GM21619 (cell line): ENCODE measurements around the gene INPP5K.
"Not testable (repeated sequence)": the region's sequence is repeated elsewhere in the genome, so short reads cannot be mapped to it uniquely, and the experiment has no call there.

Experiments
- ATAC-seq: cut with Tn5 transposase; IDR thresholded peaks from one replicate; pipeline ENCODE4 v1.9.1; 2021; ENCODE audit not compliant: unreplicated experiment

INPP5K gene

DNA sequence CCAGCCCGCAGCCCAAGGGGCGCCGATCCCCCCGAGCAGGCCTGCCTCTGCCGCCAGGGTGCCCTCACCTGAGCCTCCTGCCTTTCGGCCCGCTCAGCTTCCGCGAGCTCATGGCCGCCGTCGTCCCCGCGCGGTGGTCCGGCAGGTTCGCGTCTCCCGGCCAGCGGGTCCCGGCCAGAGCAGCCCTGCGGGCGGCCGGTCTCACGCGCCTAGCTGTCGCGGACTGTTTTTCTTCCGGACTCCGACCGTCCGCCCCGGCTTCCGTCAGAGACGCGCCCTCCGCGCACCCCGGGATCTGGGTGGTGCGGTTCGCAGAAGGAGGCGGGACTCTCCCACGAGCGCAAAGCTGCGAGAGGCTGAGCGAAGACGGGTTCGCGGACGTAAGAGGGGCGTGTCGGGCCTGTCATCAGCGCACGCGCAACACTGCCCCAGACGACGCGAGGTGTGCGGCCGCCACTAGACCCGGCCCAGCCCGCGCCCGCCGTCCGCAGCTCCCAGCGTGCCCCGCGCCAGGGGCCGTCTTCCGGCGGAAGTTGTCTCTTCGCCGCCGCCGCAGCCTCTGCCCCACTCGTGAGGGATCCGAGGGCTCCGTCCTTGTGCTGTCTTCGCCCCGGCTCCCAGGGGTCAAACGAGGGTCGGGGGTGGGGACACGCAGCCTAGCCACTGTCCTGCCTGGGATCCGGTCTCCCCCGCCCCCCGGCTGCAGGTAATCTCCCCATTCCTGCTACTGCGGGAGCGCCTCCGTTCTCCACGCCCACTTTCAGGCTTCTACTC is at the start of gene INPP5K:
INPP5K (minus strand) TSS at position 225 of the 774 bp plus-strand sequence; CDS start at position 112, 113 bp downstream.
- ATAC-seq, result peak; percentile 83

DNA sequence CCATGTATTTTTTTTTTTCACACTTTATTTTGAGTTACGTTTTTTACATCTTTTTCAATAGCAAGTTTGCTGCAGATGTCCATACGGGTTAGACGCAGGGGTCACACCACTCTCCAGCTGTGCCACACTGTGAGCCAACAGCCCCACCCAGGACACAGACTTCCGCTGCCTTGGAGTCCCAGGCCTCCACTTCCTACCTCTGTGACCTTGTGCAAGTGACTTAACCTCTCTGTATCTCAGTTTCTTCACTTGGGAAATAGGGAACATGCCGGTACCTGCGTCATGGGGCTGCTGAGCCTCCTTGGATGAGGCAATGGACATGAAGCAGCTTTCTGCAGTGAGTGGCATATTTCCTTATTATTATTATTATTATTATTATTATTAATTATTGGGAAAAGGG is 49.5 kb upstream of the INPP5K start:
- no peak for ATAC-seq

DNA sequence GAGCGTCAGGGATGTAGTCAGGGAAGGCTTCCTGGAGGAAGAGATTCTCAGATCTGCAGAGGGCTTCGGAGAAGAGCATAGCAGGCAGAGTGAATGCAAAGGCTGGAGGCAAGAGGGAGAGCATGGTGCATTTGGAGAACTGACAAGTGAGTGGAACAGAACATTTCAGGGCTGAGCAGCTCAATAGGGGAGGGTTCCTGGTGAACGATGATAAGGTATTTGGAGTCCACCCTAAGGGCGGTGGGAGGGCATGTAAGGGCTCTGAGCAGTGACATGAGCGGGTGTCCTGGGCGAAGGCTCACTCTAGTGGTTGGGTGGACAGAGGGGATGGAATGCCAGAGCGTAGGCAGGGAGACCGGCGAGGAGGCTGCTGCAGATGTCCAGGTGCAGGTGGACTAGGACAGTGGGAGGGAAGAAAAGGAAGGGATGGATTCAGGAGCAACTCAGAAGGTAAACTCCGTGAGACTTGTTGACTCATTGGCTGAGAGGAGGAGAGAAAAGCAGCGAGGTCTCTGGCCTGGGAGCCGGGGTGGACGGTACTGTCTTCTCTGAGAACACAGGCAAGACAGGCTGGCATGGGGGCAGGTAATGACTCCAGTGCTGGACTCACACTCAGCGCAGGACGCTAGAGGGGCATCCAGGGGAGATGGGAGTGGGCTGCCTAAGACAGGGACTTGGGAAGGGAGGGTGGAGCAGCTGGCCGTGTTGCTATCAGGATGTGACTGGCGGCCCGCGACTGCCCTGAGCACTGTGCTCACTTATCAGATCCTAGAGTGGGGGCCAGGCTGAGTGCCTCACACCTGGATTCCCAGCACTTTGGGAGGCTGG is 47.6 kb upstream of the INPP5K start:
- no peak for ATAC-seq

DNA sequence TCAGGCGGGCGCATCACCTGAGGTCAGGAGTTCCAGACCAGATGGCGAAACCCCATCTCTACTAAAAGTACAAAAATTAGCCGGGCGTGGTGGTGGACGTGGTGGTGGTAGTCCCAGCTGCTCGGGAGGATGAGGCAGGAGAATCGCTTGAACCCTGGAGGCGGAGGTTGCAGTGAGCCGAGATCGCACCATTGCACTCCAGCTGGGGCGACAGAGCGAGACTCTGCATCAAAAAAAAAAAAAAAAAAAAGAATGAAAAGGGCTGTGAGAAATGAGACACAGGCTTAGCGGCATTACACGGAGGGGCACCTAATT is 47.0 kb upstream of the INPP5K start:
- ATAC-seq, result not testable (repeated sequence)

DNA sequence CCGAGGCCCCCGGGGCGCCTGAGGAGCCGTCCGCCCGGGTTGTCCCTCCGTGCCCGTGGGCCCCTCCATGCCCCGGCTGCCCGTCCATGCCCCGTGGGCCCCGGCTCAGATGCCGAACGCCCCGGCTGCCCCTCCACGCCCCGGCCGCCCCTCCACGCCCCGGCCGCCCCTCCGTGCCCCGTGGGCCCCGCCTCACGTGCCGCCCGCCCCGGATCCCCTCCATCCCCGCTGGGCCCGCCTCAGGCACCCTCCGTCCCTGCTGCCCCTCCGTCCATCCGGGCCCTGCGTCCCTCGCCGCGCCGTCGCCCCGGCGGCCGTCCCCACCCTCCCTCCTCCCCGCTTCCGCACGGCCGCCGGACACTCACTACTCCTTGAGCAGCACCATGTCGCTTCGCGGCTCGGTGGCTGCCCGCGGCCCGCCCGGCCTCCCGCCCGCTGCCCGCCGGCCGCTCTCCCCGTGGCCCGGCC is 45.8 kb upstream of the INPP5K start:
- ATAC-seq, result peak; percentile 33

DNA sequence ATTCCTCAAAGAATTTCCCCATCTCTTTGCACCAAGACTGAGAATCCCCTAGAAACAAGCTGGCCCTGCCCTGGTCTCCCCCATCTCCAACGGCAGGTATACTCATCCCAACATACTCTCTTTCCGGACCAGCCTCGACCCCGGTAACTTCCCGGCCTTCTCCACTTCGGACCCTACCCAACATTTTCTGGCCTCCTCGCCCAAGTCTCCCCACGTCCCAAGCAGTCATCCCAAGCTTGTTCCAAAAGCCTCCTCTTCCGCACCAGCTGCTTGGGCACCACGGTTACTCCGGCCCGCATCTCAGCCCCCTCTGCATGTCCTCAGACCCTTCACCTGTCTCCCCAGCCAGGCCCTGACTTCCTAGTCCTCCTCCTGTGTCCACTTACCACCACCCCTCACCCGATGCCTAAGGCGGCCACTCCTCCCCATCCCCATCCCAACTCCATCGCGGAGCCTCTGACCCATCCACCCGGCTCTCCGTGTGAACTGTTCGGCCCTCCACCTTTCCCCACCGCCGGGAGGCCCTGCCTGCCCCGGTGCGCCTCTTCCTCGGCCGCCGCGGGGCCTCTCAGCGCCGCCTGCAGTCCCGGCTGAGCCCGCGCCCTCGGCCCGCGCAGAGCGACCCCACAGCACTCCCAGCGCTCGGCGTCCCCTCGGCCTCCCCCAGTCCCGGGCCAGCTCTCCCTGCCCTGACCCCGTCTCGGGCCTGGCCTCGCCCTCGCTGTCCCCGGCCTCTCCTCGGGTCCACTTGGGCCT is 45.2 kb upstream of the INPP5K start:
- peak; percentile 14 for ATAC-seq

DNA sequence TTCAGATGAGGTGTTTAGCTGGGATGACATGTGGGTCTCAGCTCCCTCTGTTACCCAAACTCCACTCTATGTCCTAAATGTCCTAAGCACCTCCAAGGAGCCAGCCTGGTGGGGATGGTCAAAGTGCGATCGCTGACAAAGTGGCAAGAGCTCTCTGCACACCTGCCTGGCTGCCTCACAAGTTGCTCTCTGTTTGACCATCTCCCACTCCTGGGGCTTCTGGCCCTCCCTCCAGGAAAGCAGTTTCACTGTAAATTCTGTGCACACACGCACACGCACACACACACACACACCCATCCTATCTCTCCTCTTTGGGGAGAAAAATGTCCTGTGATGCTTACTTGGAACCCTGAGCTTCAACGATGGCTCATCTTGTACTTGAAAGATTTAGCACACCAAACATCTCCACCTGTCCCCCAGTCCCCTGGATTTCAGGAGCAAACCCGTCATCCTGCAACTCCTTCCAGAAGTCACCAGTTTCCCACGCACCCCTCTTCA is 44.5 kb upstream of the INPP5K start:
- ATAC-seq, result no peak

DNA sequence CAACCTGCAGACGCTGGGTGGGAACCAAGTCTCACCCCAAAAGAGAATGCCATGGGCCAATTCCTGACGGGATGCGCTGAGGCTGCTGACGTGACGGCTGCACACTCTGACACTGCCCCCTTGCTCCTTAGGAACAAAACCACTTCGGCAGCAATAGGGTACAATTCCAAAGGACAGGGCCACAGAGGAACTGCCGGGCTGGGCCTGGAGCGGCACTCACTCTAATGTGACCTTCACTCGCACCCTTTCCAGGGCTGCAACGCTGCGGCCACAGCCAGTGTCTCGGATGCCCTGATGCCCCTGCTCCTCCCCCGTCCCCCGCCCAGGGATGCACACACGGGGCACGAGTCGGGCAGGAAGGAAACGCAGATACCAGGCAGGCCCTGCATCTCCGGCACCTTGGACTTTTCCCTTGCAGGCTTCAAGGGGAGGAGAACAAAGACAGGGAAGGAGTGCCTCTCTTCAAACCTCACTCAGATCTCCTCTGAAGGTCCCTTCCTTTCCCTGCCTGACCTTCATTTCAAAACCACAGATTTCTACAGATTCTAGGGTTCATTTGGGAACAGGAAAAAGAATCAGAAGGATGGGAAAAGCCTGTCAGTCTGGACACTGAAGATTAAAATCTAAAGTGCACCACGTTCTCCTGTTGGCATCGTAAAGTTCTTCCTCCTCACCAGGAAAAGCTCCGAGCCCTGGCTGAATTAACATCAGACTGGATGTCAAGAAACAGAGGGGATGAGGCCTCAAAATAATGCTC is 43.9 kb upstream of the INPP5K start:
- ATAC-seq, result no peak

DNA sequence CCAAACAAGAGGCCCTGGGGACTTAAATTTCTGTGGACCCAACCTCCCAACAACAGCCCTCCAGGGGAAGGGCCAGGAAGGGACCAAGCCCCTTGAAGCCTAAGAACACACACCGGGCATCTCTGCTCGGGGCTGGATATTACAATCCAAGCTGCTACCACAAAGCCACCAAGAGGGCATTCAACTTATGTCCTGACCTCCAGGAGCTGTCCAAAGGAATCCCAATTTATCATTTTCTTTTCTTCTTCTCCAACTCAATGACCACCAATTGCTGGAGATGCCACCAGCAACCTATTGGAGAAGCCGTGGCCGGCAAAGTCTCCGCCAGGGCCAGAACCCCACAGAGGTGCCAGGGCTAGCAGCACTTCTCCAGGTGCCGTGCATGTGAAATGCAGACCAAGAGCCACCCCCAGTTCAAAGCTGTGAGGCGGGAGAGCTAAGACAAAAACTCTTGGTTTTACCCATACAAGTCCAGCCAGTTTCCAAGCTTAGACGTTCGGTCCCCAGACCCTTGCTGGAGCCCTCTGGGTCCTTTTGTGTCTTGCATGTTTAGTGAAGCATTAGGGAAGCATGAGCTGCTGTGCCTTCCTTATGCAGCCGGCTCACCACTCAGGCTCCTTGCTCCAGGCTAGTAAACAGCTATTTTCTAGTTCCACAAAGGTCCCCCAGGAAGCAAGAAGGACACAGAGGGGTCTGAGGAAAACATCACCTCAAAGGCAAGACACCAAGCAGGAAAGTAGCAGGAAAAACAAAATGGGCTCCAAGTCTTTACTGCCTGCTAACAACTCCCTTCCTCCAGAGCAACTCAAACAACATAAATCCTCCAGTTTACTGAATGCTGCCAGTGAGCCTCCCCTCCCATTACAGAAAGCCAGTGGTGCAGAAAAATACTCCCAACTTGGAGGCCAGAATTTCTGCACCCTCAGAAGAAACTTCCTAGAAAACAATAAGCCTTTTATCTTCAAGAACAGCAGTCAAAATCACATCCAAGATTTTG is 42.9 kb upstream of the INPP5K start:
- ATAC-seq, result no peak

DNA sequence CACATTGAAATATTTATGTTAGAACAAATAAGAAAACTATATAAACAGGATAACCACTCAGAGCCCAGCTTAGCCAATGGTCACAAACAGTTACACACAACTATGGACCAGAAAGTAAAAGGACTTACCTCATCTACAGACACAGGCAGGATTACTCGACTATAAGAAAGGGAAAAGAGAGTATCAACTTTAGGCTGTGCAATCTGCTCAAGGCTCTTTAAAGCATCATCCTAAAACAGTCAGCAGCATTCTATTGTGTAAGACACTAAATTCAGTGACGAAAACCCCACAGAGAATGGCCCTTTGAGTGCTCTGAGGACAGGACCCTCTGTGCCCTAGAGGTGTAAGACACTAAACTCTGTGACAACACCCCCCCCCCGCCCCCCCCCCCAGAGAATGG is 42.0 kb upstream of the INPP5K start:
- no peak for ATAC-seq

DNA sequence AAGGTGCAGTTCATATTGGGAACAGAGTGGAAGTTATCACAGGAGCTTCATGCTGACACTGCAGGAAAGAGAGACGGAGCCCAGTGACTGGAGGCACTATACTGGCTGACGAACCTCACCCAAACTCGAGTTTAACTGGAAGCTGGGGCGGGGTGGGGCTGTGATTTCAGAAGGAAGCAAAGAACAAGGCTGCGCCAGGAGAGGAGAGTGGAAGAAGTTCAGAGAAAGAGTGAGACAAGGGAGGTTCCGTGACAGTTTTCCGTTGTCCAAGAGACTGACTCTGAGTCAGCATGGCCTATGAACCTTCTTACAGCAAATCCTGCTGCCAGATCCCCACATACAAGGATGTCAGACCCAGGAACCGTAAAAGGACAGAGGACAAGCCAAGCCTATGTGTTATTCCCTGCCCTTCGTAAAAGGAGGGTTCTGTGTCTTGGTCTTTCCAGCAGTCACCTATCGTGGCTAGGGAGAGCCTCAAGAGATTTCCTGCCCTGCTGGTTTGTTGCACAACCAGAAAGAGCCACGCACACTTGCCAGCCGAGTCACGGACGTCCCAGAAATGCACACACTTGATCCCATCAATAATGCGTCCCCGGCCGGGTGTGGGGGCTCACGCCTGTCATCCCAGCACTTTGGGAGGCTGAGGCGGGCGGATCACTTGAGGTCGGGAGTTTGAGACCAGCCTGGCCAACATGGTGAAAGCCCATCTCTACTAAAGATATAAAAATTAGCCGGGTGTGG is 41.1 kb upstream of the INPP5K start:
- no peak for ATAC-seq

DNA sequence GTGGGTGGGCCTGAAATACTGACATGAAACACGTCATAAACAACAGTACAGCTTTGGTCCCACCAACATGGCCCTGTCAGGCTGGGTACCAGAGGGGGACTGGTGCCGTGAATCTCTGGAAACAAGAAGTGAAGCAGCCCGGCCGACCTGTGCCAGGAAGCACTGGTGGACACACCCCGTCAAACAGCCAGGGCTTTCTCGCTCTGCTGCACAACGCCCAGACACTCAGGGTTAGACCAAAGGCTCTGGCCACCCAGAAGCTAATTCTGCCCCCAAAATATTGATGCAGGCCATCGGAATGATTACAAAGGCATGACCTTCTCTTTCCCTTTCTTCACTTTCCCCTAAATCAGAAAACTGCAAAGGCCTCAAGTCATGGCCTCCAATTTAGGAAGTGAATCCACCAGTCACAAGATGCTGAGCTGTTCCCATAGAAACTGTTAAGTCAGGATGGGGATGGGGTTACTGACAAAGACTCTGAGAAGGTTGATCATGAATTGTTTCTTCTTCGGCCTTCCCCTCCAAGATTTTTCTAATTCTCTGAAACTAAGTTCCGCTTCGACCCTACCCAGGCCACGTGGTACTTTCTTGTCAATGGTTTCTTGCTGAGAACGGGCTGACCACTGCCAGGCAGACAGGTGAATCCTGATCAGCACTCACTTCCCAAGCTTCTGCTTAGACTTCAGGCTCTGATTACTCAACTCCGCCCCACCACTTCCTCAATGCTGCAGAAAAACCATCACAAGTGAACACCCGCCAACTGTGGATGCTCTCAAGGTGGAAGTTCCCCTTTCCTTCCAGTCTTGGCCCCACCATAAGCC is 39.4 kb upstream of the INPP5K start:
- ATAC-seq, result no peak

DNA sequence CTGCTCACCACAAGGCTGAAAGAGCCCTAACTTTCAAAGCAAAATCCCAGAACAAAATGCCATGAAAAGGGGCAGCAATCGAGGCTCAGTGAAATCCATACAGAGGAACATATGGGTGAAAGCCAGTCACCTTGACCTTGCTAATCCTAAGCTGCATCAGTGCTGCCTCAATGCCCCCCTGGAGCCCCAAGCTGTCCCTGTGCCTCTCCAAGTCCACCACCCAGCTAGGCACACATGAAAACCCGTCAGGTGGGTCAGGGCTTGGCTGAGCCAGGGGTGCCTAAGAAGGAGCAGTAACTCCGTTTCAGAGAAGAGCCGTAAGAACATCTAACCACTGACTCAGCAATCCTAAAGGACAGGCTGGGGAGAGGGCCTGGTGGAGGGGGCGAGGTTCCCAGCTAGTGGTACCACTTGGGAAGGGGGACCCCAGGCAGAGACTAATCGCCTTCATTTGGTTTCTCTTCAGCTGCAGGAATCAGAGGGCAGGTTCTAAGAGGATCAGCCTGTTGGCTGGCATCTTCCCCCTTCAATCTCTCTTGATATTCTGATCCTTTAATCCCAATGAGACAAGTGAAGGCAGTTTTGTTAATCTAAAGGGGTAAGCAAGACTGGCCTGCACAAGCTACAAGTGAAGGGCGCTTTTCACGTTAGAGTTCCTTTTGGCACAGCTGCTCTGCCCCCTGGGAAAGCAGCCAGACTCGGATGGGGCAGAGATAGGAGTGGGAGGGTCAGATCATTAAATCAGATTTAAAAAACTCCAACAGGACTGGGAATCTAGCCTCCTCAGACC is 38.5 kb upstream of the INPP5K start:
- no peak for ATAC-seq

DNA sequence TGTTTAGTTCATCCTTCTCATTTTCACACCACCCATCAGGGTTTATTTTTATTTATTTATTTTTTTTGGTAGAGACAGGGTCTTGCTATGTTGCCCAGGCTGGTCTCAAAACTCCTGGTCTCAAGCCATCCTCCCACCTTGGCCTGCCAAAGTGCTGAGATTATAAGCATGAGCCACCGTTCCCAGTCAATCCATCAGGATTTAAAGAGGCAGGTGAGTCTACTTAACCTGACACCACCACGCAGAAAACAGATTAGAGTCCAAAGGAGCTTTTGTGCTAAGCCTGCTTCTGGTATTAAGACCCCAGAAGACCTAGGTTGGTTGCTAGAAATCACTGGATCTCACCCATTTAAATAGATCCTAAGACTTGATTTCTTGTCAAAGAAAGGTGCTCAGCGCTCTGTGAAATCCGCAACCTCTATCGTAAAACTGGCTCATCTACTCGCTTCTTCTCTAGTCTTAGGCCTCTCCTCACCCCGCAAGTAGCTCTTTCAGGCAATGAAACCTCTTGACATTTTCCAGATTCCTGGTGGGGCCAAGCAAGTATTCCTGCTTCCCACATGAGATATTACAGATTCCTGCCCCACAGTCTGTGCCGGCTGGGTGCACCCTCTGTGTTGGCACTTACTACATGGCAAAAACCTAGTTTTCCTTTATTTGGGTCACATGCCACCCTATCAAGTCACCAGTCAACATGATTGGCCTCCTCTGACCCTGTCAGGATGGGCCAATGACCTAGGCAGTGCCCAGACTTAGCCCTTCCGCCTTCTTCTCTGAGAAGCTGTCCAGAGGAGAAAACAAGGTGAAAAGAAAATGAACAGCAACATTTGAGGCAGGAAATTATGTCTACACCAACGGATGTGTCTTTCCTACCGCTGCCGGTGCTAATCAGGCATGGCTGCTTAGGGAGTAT is 37.2 kb upstream of the INPP5K start:
- no peak for ATAC-seq

DNA sequence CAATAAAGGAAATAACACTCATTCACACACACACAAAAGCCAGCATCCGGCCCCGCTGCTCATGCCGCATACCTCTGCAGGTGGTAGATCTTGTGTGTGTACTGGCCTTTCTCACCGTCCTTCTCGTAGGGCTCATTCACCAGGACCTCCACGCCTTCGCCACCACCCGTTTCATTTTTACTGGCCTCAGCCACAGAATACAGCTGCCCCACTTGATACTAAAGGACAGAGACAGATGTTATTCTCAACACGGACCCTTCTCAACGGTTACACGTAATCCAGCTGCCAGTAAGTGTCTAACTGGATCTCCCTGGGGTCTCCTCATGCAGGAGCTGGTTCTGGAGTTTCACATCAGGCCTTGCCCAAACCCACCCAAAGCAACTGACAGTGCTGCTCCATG is 36.5 kb upstream of the INPP5K start:
- no peak for ATAC-seq

DNA sequence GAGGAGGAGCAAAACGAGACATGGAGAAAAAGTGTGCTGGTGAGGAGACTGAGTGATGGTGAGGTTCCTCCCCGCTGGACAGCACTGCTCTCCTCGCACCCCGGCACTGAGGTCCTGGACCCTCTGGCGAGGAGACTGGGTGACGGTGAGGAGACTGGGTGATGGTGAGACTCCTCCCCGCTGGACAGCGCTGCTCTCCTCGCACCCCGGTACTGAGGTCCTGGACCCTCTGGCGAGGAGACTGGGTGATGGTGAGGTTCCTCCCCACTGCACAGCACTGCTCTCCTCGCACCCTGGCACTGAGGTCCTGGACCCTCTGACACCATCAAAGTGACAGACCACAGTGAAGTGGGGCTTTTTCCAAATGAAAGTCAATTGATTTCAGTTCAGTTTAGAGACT is 35.3 kb upstream of the INPP5K start:
- no peak for ATAC-seq
